Uterus (tissue), 4 donors: ENCODE measurements around the gene ZNF423. TPM values are rescaled to one million over a fixed set of nuclear protein-coding genes. Genes with fewer than 3 reads are reported as not detected.

ENCODE experiments used
- DNase-seq, 2 donors: peaks; one replicate each; pipeline ENCODE4 v3.0.0-alpha.2; 2019 to 2020
- H3K27ac ChIP-seq, 2 donors: fragments of 200-600 bp; sonication (generic); 1 replicate in 1 of 2; 2 replicates in 1 of 2; pipeline ENCODE4 v1.5.1; 2016 to 2018
- H3K27me3 ChIP-seq, 2 donors: fragments of 200-600 bp; sonication (generic); one replicate each; pipeline ENCODE4 v1.5.1; 2018 to 2019; ENCODE audit warnings: control low read depth in 1 of 2
- H3K36me3 ChIP-seq, 2 donors: fragments of 200-600 bp; sonication (generic); one replicate each; pipeline ENCODE4 v1.5.1; 2019; ENCODE audit warnings: control low read depth in 1 of 2
- H3K4me1 ChIP-seq, 2 donors: fragments of 200-600 bp; sonication (generic); one replicate each; pipeline ENCODE4 v1.5.1; 2018 to 2019; ENCODE audit warnings: control low read depth in 1 of 2
- H3K4me3 ChIP-seq, 2 donors: fragments of 200-600 bp; sonication (generic); 1 replicate in 1 of 2; 2 replicates in 1 of 2; pipeline ENCODE4 v1.5.1; 2018 to 2019; ENCODE audit warnings: mild to moderate bottlenecking in 1 of 2
- H3K9me3 ChIP-seq, 2 donors: fragments of 200-600 bp; sonication (generic); one replicate each; pipeline ENCODE4 v1.5.1; 2019; ENCODE audit warnings: control low read depth in 1 of 2
- POLR2A ChIP-seq, 2 donors: fragments of 450-650 bp; IDR thresholded peaks; one replicate each; pipeline ENCODE4 v1.6.1; 2016; ENCODE audit warnings: antibody characterized with exemption in 2 of 2, mild to moderate bottlenecking in 1 of 2, moderate library complexity in 1 of 2
- intact Hi-C: fragments of 100-400 bp; cut with DNase I; formaldehyde crosslinking; loops from one replicate; pipeline ENCODE4 v1.15.1; 2023; ENCODE audit warnings: low total_unique reads
- total RNA-seq, 4 donors: library from RNA; depleted of rRNA in 3 of 4; stranded (reverse); fragments of >200 nt in 3 of 4; gene quantifications; one replicate each; pipeline versions ENCODE4 v1.1.0 to v1.2.4, GENCODE V29; 2014 to 2023
- TF ChIP-seq, protein P1 (sequence below), 4 experiments: fragments of 200-600 bp in 2 of 4; fragments of 450-650 bp in 2 of 4; sonication (generic) in 2 of 4; IDR thresholded peaks; one replicate each; pipeline ENCODE4 v1.5.1; 2016 to 2019; ENCODE audit warnings: antibody characterized with exemption in 4 of 4, mild to moderate bottlenecking in 2 of 4, moderate library complexity in 1 of 4
- donor health status: DM: yes; HTN: yes; CAD: no.

Gene ZNF423
- total RNA-seq = 10 to 100 TPM in 3 of 4 donors, 1 to 10 TPM in 1; 7.1 to 33.5 (median 14.7) TPM

DNA sequence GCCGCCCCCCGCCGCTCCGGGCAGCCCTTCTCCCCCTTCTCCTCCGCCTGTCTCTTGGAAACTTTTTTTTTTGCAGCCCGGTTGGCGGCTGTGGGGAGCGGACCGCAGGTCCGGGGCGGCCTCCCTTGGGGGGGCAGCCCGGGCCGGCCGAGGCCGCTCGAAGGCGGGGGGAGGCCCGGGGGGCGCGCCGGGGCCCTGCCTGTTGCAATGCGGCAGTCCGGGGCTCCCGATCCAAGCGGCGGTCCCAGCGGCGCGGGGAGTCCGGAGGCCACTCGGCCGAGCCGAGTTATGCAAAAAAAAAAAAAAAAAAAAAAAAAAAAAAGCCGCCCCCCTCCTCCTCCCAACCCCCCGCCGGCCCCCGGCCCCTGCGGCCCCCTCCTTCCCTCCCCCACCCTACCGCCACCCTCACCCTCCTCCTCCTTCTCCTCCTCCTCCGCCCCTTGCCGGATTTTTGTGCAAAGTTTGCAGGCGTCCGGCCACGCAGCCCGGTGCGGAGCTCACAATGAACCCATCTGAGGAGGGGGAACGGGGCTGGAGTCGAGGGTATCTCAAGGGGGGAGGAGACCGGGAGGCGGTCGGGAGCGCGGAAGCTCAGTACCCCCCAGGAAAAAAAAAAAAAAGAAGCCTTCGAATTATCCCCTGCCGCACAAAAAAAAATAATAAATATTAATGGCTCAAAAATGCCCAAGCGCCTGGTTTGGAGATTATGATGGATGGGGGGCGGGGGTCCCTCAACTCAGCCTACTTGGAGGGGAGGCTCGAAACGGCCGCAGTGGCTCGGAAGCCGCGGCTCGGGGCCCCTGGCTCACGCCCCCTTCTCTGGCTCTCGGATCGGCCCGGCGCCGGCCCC, at the start of gene ZNF423:
TSS of gene ZNF423 (minus strand) at position 291 of the 850 bp plus-strand sequence. CDS start 338 bp downstream, outside the sequence.
- no peaks in the 10 kb centered on the region for H3K27me3 ChIP-seq
- DNase-seq = peak in 1 of 2 donors; percentile 40
- TF ChIP-seq POLR2A (IDR thresholded peaks at IDR 0.05) = no peak
- TF ChIP-seq, protein P1, sequence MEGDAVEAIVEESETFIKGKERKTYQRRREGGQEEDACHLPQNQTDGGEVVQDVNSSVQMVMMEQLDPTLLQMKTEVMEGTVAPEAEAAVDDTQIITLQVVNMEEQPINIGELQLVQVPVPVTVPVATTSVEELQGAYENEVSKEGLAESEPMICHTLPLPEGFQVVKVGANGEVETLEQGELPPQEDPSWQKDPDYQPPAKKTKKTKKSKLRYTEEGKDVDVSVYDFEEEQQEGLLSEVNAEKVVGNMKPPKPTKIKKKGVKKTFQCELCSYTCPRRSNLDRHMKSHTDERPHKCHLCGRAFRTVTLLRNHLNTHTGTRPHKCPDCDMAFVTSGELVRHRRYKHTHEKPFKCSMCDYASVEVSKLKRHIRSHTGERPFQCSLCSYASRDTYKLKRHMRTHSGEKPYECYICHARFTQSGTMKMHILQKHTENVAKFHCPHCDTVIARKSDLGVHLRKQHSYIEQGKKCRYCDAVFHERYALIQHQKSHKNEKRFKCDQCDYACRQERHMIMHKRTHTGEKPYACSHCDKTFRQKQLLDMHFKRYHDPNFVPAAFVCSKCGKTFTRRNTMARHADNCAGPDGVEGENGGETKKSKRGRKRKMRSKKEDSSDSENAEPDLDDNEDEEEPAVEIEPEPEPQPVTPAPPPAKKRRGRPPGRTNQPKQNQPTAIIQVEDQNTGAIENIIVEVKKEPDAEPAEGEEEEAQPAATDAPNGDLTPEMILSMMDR (IDR thresholded peaks at IDR 0.05) = no peak
- H3K27ac ChIP-seq = peak within 1 kb of the TSS; percentile 88 to 98
- peak within 1 kb of the TSS; percentile 50 to 75 for H3K4me3 ChIP-seq
- H3K9me3 ChIP-seq = no peaks in the 10 kb centered on the region
- H3K4me1 ChIP-seq = peaks cover 0 to 17% of the 10 kb centered on the region in 2 donors
- no peaks in the 10 kb centered on the region for H3K36me3 ChIP-seq
- intact Hi-C loops = loop anchor here (10.0 kb wide), 1 partner anchor 361 kb away; no protein-coding TSS in a partner anchor

- no peak for TF ChIP-seq POLR2A (IDR thresholded peaks at IDR 0.05)
- TF ChIP-seq, protein P1 (IDR thresholded peaks at IDR 0.05) = no peak
- DNase-seq = no peak
- Histone ChIP-seq H3K27me3 (no peaks in the 10 kb centered on the region), H3K4me3 (no peak overlapping the region), H3K27ac (no peak overlapping the region), H3K4me1 (no peaks in the 10 kb centered on the region), H3K9me3 (no peaks in the 10 kb centered on the region), H3K36me3 (no peaks in the 10 kb centered on the region)
- intact Hi-C loops = no loop called here
Observed at GRCh38 chr16:49904348-49905062, 48.6 kb upstream of the ZNF423 start.

DNA sequence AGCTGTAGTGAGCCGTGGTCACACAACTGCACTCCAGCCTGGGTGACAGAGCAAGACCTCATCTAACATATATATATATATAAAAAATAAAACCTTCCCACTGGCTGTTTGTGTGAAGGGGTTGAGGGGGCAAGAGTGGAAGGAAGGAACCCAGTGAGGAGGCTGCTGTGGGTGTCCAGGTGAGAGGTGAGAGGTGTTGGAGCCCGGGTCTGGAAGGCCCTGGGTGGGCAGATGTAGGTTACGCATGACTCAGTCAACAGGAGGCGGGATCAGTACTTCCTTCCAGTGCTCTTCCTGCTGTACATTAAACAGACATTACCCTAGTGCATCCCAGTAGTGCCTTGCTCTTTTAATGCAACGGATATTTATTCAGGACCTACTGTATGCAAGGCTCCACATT, 47.0 kb upstream of the ZNF423 start:
- no peak overlapping the region for H3K27ac ChIP-seq
- no peaks in the 10 kb centered on the region for H3K27me3 ChIP-seq
- H3K4me3 ChIP-seq = no peak overlapping the region
- intact Hi-C loops = no loop called here
- TF ChIP-seq POLR2A (IDR thresholded peaks at IDR 0.05) = no peak
- TF ChIP-seq, protein P1 (IDR thresholded peaks at IDR 0.05) = no peak
- no peak for DNase-seq
- H3K36me3 ChIP-seq = no peaks in the 10 kb centered on the region
- no peaks in the 10 kb centered on the region for H3K4me1 ChIP-seq
- no peaks in the 10 kb centered on the region for H3K9me3 ChIP-seq

DNA sequence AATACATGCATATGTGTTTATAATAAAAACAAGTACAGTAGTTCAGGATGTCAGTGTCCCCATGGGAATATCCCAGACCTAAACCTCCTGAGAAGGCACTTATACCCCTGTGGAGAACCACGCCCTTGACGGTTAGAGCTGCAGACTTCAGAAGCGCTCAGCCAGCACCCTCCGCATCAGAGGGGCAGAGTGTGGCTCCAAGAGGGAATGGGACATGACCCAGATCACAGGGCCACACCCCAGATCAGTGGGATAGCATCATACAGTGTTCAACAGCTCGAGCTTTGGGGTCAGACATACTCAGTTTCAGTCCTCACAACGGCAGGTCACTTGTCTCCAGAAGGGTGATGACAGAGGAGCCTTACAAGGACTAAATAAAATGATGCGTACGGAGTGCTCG, 45.8 kb upstream of the ZNF423 start:
- no peaks in the 10 kb centered on the region for H3K27me3 ChIP-seq
- no peak overlapping the region for H3K27ac ChIP-seq
- DNase-seq = no peak
- no peaks in the 10 kb centered on the region for H3K9me3 ChIP-seq
- intact Hi-C loops = no loop called here
- TF ChIP-seq POLR2A (IDR thresholded peaks at IDR 0.05) = no peak
- TF ChIP-seq, protein P1 (IDR thresholded peaks at IDR 0.05) = no peak
- no peak overlapping the region for H3K4me3 ChIP-seq
- H3K36me3 ChIP-seq = no peaks in the 10 kb centered on the region
- H3K4me1 ChIP-seq = no peaks in the 10 kb centered on the region

DNA sequence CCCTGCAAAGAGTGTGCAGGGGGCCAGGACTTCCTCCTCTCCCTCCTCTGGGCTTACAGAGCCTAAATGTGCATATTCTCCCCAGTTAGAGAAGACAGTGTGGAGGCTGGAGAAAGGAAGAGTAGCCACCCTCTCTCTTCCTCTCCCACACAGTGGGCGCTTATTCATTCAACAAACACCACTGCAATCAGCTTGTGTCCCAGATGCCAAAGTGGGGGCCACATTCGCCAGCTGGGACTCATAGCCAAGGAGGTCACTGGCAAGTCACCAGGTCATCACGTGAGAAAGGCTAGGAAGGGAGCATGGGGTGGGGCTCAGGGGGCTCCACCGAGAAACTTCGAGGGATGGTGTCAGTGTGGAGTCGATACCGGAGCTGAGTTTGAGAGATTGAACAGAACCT, 45.0 kb upstream of the ZNF423 start:
- no peak for DNase-seq
- Histone ChIP-seq H3K36me3 (no peaks in the 10 kb centered on the region), H3K4me1 (no peaks in the 10 kb centered on the region), H3K27me3 (no peaks in the 10 kb centered on the region), H3K9me3 (no peaks in the 10 kb centered on the region), H3K4me3 (no peak overlapping the region), H3K27ac (no peak overlapping the region)
- intact Hi-C loops = no loop called here
- TF ChIP-seq POLR2A (IDR thresholded peaks at IDR 0.05) = no peak
